Activated naive CD8-positive, alpha-beta T cell treated with anti-CD3 and anti-CD28 coated beads for 36 hours (primary cell): Measurements from ENCODE around the gene TBPL1. TPM values are rescaled to one million over a fixed set of nuclear protein-coding genes. Genes with fewer than 3 reads are reported as not detected.
A peak's percentile ranks its signal among the peaks of the same experiment; 100 is the strongest.
"Not testable (repeated sequence)": the region's sequence is repeated elsewhere in the genome, so short reads cannot be mapped to it uniquely, and the experiment has no call there.

Source experiments
- DNase-seq: peaks from one replicate; pipeline ENCODE4 v3.0.0; 2021
- H3K27ac Mint-ChIP-seq: one replicate; pipeline ENCODE4 v1.8.0; 2022; ENCODE audit warnings: mild to moderate bottlenecking, moderate library complexity, mixed read lengths
- H3K27me3 Mint-ChIP-seq: one replicate; pipeline ENCODE4 v1.8.0; 2022; ENCODE audit warnings: mild to moderate bottlenecking, mixed read lengths
- H3K36me3 Mint-ChIP-seq: one replicate; pipeline ENCODE4 v1.8.0; 2021; ENCODE audit warnings: mild to moderate bottlenecking, mixed read lengths
- H3K4me1 Mint-ChIP-seq: one replicate; pipeline ENCODE4 v1.8.0; 2021; ENCODE audit warnings: mixed read lengths
- H3K4me3 Mint-ChIP-seq: one replicate; pipeline ENCODE4 v1.8.0; 2022; ENCODE audit warnings: mild to moderate bottlenecking, moderate library complexity, mixed read lengths
- H3K9me3 Mint-ChIP-seq: one replicate; pipeline ENCODE4 v1.8.0; 2022; ENCODE audit warnings: mixed read lengths
- total RNA-seq, 2 experiments: library from RNA; stranded (reverse); gene quantifications; one replicate each; pipeline ENCODE4 v1.2.3, GENCODE V29; 2021

The TBPL1 gene
- total RNA-seq = 10 to 100 TPM; 46.5 to 51.4 TPM

DNA sequence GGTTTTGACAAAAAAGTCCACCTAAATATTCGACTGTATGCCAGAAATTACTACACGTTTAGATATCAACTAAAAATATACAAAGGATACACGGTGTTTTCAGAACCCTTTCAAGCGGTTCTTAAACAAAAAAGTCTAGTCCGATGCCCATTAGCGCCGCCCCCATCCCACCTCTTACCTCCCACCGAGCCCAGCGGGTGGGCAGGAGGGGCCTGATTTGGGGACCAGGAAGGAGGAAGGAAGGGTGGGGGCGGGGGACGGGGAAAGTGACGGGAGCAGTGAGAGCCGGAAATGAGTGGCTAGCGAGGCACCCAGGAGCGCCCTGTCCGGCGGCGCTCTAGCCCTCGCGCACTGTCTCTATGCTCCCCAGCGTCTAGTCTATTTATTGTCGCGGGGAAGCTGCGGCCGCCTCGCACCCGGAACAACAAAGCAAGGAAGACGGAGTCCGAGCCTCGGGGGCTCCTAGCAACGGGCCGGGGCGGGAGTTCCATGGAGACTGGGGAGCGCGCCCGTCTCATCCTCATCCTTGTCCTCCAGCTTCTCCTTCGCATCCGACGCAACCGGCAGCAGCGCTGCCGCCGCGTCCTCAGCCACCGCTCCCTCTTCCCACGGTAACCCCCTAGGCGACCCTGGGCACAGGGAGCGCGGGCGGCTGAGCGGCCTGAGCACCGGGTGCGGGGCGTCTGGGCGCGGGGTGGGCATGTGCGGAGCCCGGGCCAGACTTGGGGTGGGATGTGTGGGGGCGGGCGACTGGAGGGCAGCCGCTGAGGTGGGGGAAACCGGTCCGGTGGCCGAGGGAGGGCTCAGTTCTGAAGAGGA, at the start of gene TBPL1:
TSS of gene TBPL1 (plus strand) at position 410 of the 819 bp plus-strand sequence. CDS start 26,902 bp downstream, outside the sequence.
- peak; percentile 89 for DNase-seq
- Mint-ChIP-seq H3K4me1 (peaks cover 40% of the 10 kb centered on the region), H3K36me3 (peaks cover 8% of the 10 kb centered on the region), H3K27ac (peak within 1 kb of the TSS; percentile 97), H3K9me3 (no peaks in the 10 kb centered on the region), H3K27me3 (no peaks in the 10 kb centered on the region), H3K4me3 (peak within 1 kb of the TSS; percentile 90)

DNA sequence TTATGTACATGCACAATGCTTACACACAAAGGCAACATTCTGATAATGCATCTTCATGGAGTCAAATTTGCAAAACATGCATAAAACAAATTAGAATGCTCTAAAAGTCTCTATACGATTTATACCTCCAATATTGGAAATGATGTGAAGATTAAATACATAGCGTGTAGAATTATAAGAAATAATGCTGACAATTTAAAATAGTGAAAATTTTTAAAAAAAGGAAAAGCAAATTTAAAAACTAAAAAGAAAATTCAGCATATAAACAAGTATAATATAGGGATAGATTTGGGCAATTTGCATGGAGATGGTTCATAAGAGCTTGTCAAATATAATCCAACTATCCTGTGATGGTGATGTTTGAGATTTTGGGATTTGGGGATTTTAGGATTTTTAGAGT, 49.2 kb upstream of the TBPL1 start:
- Mint-ChIP-seq H3K27me3 (peaks cover 45% of the 10 kb centered on the region), H3K27ac (no peak overlapping the region), H3K4me3 (no peak overlapping the region), H3K4me1 (no peaks in the 10 kb centered on the region), H3K36me3 (no peaks in the 10 kb centered on the region), H3K9me3 (no peaks in the 10 kb centered on the region)
- no peak for DNase-seq

- Mint-ChIP-seq H3K36me3 (no peaks in the 10 kb centered on the region), H3K27ac (no peak overlapping the region), H3K4me1 (no peaks in the 10 kb centered on the region), H3K4me3 (no peak overlapping the region), H3K9me3 (no peaks in the 10 kb centered on the region), H3K27me3 (peaks cover 57% of the 10 kb centered on the region)
- no peak for DNase-seq
Observed at GRCh38 chr6:133906050-133906449, 47.0 kb upstream of the TBPL1 start.

DNA sequence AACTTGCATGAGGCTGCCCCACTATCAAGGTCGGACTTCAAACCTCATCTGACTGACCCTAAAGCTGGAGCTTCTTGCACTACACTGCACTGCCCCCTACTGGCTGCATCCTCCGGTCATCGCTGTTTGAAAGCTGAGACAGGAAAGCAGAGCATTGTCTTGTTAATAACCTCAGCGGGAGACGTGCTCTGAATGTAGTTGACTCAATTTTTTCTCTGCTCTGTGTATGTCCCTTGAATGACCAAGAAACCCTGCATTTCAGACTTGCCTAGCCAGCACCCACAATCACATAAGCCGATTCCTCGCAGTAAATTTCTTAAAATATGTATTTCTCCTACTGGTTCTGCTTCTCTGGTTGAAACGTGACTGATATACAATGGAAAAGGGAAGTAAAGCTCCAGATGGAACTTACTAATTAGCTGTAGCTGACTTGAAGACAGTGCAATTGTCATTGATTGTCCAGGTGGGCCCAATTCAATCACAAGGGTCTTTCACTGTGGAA, 36.3 kb upstream of the TBPL1 start:
- no peak overlapping the region for H3K4me3 Mint-ChIP-seq
- peaks cover 38% of the 10 kb centered on the region for H3K27me3 Mint-ChIP-seq
- no peaks in the 10 kb centered on the region for H3K36me3 Mint-ChIP-seq
- peaks cover 5% of the 10 kb centered on the region for H3K4me1 Mint-ChIP-seq
- peak; percentile 70 for DNase-seq
- H3K9me3 Mint-ChIP-seq = no peaks in the 10 kb centered on the region
- no peak overlapping the region for H3K27ac Mint-ChIP-seq

GRCh38 chr6:133917781-133918180, 35.2 kb upstream of the TBPL1 start:
- H3K27ac Mint-ChIP-seq = no peak overlapping the region
- peaks cover 5% of the 10 kb centered on the region for H3K4me1 Mint-ChIP-seq
- peaks cover 35% of the 10 kb centered on the region for H3K27me3 Mint-ChIP-seq
- H3K9me3 Mint-ChIP-seq = no peaks in the 10 kb centered on the region
- no peak overlapping the region for H3K4me3 Mint-ChIP-seq
- DNase-seq = no peak
- H3K36me3 Mint-ChIP-seq = no peaks in the 10 kb centered on the region

GRCh38 chr6:133918208-133918930, 34.7 kb upstream of the TBPL1 start:
- H3K4me1 Mint-ChIP-seq = peaks cover 5% of the 10 kb centered on the region
- no peak overlapping the region for H3K4me3 Mint-ChIP-seq
- H3K9me3 Mint-ChIP-seq = no peaks in the 10 kb centered on the region
- no peak for DNase-seq
- H3K36me3 Mint-ChIP-seq = no peaks in the 10 kb centered on the region
- peaks cover 35% of the 10 kb centered on the region for H3K27me3 Mint-ChIP-seq
- H3K27ac Mint-ChIP-seq = no peak overlapping the region

GRCh38 chr6:133919362-133919761, 33.7 kb upstream of the TBPL1 start:
- peaks cover 5% of the 10 kb centered on the region for H3K4me1 Mint-ChIP-seq
- no peaks in the 10 kb centered on the region for H3K36me3 Mint-ChIP-seq
- peaks cover 35% of the 10 kb centered on the region for H3K27me3 Mint-ChIP-seq
- H3K4me3 Mint-ChIP-seq = no peak overlapping the region
- H3K9me3 Mint-ChIP-seq = no peaks in the 10 kb centered on the region
- no peak for DNase-seq
- no peak overlapping the region for H3K27ac Mint-ChIP-seq

GRCh38 chr6:133921249-133921859, 31.7 kb upstream of the TBPL1 start:
- H3K4me1 Mint-ChIP-seq = peaks cover 5% of the 10 kb centered on the region
- H3K27me3 Mint-ChIP-seq = peaks cover 40% of the 10 kb centered on the region
- H3K36me3 Mint-ChIP-seq = no peaks in the 10 kb centered on the region
- peak; percentile 63 for DNase-seq
- no peaks in the 10 kb centered on the region for H3K9me3 Mint-ChIP-seq
- H3K4me3 Mint-ChIP-seq = no peak overlapping the region
- no peak overlapping the region for H3K27ac Mint-ChIP-seq

GRCh38 chr6:133923938-133924593, 29.0 kb upstream of the TBPL1 start:
- no peak overlapping the region for H3K27ac Mint-ChIP-seq
- no peaks in the 10 kb centered on the region for H3K9me3 Mint-ChIP-seq
- H3K36me3 Mint-ChIP-seq = no peaks in the 10 kb centered on the region
- H3K27me3 Mint-ChIP-seq = peaks cover 53% of the 10 kb centered on the region
- H3K4me1 Mint-ChIP-seq = no peaks in the 10 kb centered on the region
- DNase-seq = peak; percentile 38
- no peak overlapping the region for H3K4me3 Mint-ChIP-seq

DNA sequence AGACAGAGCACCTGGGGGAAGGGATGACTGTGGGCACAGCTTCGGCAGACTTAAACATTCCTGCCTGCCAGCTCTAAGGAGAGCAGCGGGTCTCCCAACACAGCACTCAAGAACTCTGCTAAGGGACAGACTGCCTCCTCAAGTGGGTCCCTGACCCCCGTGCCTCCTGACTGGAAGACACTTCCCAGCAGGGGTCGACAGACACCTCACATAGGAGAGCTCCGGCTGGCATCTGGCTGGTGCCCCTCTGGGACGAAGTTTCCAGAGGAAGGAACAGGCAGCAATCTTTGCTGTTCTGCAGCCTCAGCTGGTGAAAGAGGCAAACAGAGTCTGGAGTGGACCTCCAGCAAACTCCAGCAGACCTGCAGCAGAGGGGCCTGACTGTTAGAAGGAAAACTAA, 21.8 kb upstream of the TBPL1 start:
- H3K27ac Mint-ChIP-seq, H3K36me3 Mint-ChIP-seq, DNase-seq, H3K4me3 Mint-ChIP-seq, H3K4me1 Mint-ChIP-seq: not testable (repeated sequence)
- H3K9me3 Mint-ChIP-seq = peaks cover 11% of the 10 kb centered on the region
- H3K27me3 Mint-ChIP-seq = peaks cover 53% of the 10 kb centered on the region

DNA sequence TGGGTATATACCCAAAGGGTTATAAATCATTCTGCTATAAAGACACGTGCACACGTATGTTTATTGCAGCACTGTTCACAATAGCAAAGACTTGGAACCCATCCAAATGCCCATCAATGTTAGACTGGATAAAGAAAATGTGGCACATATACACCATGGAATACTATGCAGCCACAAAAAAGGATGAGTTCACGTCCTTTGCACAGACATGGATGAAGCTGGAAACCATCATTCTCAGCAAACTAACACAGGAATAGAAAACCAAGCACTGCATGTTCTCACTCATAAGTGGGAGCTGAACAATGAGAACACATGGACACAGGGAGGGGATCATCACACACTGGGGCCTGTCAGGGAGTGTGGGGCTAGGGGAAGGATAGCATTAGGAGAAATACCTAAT, 16.7 kb upstream of the TBPL1 start:
- H3K27me3 Mint-ChIP-seq = peaks cover 46% of the 10 kb centered on the region
- H3K36me3 Mint-ChIP-seq = not testable (repeated sequence)
- peaks cover 11% of the 10 kb centered on the region for H3K9me3 Mint-ChIP-seq

GRCh38 chr6:133937909-133938308, 15.1 kb upstream of the TBPL1 start:
- Mint-ChIP-seq H3K9me3 (peaks cover 9% of the 10 kb centered on the region), H3K27ac (no peak overlapping the region), H3K27me3 (peaks cover 37% of the 10 kb centered on the region), H3K36me3 (peaks cover 5% of the 10 kb centered on the region), H3K4me3 (no peak overlapping the region), H3K4me1 (no peaks in the 10 kb centered on the region)
- DNase-seq = no peak

More for the DNA sequence above, 16.7 kb upstream of the TBPL1 start:
- H3K27ac Mint-ChIP-seq, DNase-seq, H3K4me1 Mint-ChIP-seq, H3K4me3 Mint-ChIP-seq: not testable (repeated sequence)

- H3K36me3 Mint-ChIP-seq = peaks cover 3% of the 10 kb centered on the region
- H3K4me1 Mint-ChIP-seq = no peaks in the 10 kb centered on the region
Observed at GRCh38 chr6:133938533-133938932, 14.5 kb upstream of the TBPL1 start.

GRCh38 chr6:133939778-133940667, 13.0 kb upstream of the TBPL1 start:
- Mint-ChIP-seq H3K4me1 (no peaks in the 10 kb centered on the region), H3K27ac (no peak overlapping the region), H3K4me3 (no peak overlapping the region), H3K27me3 (peaks cover 27% of the 10 kb centered on the region), H3K9me3 (no peaks in the 10 kb centered on the region), H3K36me3 (no peaks in the 10 kb centered on the region)
- DNase-seq = no peak

More at GRCh38 chr6:133938533-133938932, 14.5 kb upstream of the TBPL1 start:
- H3K9me3 Mint-ChIP-seq = peaks cover 5% of the 10 kb centered on the region
- DNase-seq = no peak
- H3K4me3 Mint-ChIP-seq = no peak overlapping the region
- H3K27ac Mint-ChIP-seq = no peak overlapping the region
- peaks cover 31% of the 10 kb centered on the region for H3K27me3 Mint-ChIP-seq
